Activated CD8-positive, alpha-beta memory T cell treated with anti-CD3 and anti-CD28 coated beads, Interleukin-2, amount 50 U/mL, for 1 hour (primary cell): ENCODE results near the gene BPTF.
"Not testable (repeated sequence)": the region's sequence is repeated elsewhere in the genome, so short reads cannot be mapped to it uniquely, and the experiment has no call there.

ENCODE experiments used
- DNase-seq: peaks from one replicate; pipeline ENCODE4 v3.0.0-alpha.2; 2020; ENCODE audit errors: extremely low read depth

Gene BPTF

GRCh38 chr17:67833134-67833533 lies 7.8 kb downstream of the BPTF start:
- DNase-seq, result no peak

GRCh38 chr17:67833946-67834631 lies 8.8 kb downstream of the BPTF start:
- no peak for DNase-seq

- no peak for DNase-seq
These were observed 9.3 kb downstream of the BPTF start for GRCh38 chr17:67834634-67835033.

- no peak for DNase-seq
These were observed 11.1 kb downstream of the BPTF start for GRCh38 chr17:67836205-67836987.

- DNase-seq, result no peak
These were observed 12.7 kb downstream of the BPTF start for GRCh38 chr17:67837965-67838364.

GRCh38 chr17:67838538-67838937 lies 13.2 kb downstream of the BPTF start:
- no peak for DNase-seq

- DNase-seq, result no peak
These were observed 16.7 kb downstream of the BPTF start for GRCh38 chr17:67841992-67842391.

- DNase-seq, result no peak
These were observed 17.3 kb downstream of the BPTF start for GRCh38 chr17:67842648-67843047.

- no peak for DNase-seq
These were observed 20.1 kb downstream of the BPTF start for GRCh38 chr17:67845374-67845773.

GRCh38 chr17:67848189-67848588 lies 22.9 kb downstream of the BPTF start:
- DNase-seq, result not testable (repeated sequence)

GRCh38 chr17:67848846-67849245 lies 23.5 kb downstream of the BPTF start:
- not testable (repeated sequence) for DNase-seq

- DNase-seq, result no peak
These were observed 25.8 kb downstream of the BPTF start for GRCh38 chr17:67850991-67851631.

- no peak for DNase-seq
These were observed 28.4 kb downstream of the BPTF start for GRCh38 chr17:67853703-67854102.

- DNase-seq, result no peak
These were observed 29.1 kb downstream of the BPTF start for GRCh38 chr17:67854378-67854777.

GRCh38 chr17:67855504-67856324 lies 30.4 kb downstream of the BPTF start:
- no peak for DNase-seq

GRCh38 chr17:67856402-67856801 lies 31.1 kb downstream of the BPTF start:
- DNase-seq, result not testable (repeated sequence)

- DNase-seq, result no peak
These were observed 37.4 kb downstream of the BPTF start for GRCh38 chr17:67862614-67863217.

- DNase-seq, result no peak
These were observed 38.4 kb downstream of the BPTF start for GRCh38 chr17:67863624-67864247.

- DNase-seq, result no peak
These were observed 40.1 kb downstream of the BPTF start for GRCh38 chr17:67865438-67865837.

GRCh38 chr17:67867591-67867990 lies 42.3 kb downstream of the BPTF start:
- DNase-seq, result no peak

- DNase-seq, result no peak
These were observed 42.9 kb downstream of the BPTF start for GRCh38 chr17:67868176-67868575.
